Type B pancreatic cell (in vitro differentiated cells): ENCODE data around the gene CCNY. TPM values are rescaled to one million over a fixed set of nuclear protein-coding genes. Genes with fewer than 3 reads are reported as not detected.
"Not testable (repeated sequence)": the region's sequence is repeated elsewhere in the genome, so short reads cannot be mapped to it uniquely, and the experiment has no call there.

Experiments
- DNase-seq: peaks from one replicate; pipeline ENCODE4 v3.0.0; 2021; ENCODE audit warnings: mixed read lengths; ENCODE audit not compliant: unreplicated experiment; ENCODE audit errors: extremely low spot score
- H3K27ac Mint-ChIP-seq: 2 replicates; pipeline ENCODE4 v1.8.0; 2021; ENCODE audit warnings: mild to moderate bottlenecking, mixed read lengths
- H3K27me3 Mint-ChIP-seq: 2 replicates; pipeline ENCODE4 v1.8.0; 2021; ENCODE audit warnings: mixed read lengths
- H3K36me3 Mint-ChIP-seq: 2 replicates; pipeline ENCODE4 v1.8.0; 2021; ENCODE audit warnings: mixed read lengths
- H3K4me1 Mint-ChIP-seq: one replicate; pipeline ENCODE4 v1.8.0; 2021; ENCODE audit warnings: mixed read lengths; ENCODE audit not compliant: unreplicated experiment
- H3K4me3 Mint-ChIP-seq: 2 replicates; pipeline ENCODE4 v1.8.0; 2021; ENCODE audit warnings: mild to moderate bottlenecking, mixed read lengths
- H3K9me3 Mint-ChIP-seq: 2 replicates; pipeline ENCODE4 v1.8.0; 2021; ENCODE audit warnings: mixed read lengths
- total RNA-seq: library from RNA; stranded (reverse); gene quantifications from 2 replicates; pipeline ENCODE4 v1.2.1, GENCODE V29; 2021; ENCODE audit warnings: low replicate concordance
- TF ChIP-seq, protein P1 (sequence below): fragments of 200-600 bp; sonication (generic); conservative IDR thresholded peaks from 2 replicates; pipeline ENCODE4 v1.5.0; 2021; ENCODE audit warnings: antibody characterized with exemption, mild to moderate bottlenecking

Gene CCNY
- total RNA-seq, 1 donor from 2014 or later: 74.6 TPM

DNA sequence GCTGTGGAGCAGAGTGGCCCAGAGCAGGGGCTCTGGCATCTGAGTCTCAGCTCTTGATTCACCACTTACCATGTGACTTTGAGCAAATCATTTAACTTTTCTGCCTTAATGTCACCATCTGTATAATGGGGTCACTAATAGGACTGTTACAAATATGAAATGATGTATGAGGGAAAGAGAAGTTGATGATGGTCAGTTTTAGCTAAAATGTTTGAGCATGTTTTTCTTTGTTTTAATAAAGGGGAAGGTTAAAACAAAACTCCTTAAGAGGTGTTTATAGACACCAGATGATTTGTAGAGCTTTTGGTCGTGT, 81.0 kb downstream of the CCNY start:
- Mint-ChIP-seq H3K36me3 (no peaks in the 10 kb centered on the region), H3K27ac (no peak overlapping the region), H3K9me3 (no peaks in the 10 kb centered on the region), H3K4me1 (peaks cover 54% of the 10 kb centered on the region), H3K4me3 (no peak overlapping the region), H3K27me3 (no peaks in the 10 kb centered on the region)
- no peak for DNase-seq
- TF ChIP-seq, protein P1, sequence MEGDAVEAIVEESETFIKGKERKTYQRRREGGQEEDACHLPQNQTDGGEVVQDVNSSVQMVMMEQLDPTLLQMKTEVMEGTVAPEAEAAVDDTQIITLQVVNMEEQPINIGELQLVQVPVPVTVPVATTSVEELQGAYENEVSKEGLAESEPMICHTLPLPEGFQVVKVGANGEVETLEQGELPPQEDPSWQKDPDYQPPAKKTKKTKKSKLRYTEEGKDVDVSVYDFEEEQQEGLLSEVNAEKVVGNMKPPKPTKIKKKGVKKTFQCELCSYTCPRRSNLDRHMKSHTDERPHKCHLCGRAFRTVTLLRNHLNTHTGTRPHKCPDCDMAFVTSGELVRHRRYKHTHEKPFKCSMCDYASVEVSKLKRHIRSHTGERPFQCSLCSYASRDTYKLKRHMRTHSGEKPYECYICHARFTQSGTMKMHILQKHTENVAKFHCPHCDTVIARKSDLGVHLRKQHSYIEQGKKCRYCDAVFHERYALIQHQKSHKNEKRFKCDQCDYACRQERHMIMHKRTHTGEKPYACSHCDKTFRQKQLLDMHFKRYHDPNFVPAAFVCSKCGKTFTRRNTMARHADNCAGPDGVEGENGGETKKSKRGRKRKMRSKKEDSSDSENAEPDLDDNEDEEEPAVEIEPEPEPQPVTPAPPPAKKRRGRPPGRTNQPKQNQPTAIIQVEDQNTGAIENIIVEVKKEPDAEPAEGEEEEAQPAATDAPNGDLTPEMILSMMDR: no peak

- DNase-seq: no peak
- Mint-ChIP-seq H3K36me3 (no peaks in the 10 kb centered on the region), H3K27me3 (no peaks in the 10 kb centered on the region), H3K4me3 (no peak overlapping the region), H3K27ac (no peak overlapping the region), H3K4me1 (peaks cover 57% of the 10 kb centered on the region), H3K9me3 (no peaks in the 10 kb centered on the region)
- TF ChIP-seq, protein P1: no peak
Observed at GRCh38 chr10:35417795-35418194, 81.5 kb downstream of the CCNY start.

DNA sequence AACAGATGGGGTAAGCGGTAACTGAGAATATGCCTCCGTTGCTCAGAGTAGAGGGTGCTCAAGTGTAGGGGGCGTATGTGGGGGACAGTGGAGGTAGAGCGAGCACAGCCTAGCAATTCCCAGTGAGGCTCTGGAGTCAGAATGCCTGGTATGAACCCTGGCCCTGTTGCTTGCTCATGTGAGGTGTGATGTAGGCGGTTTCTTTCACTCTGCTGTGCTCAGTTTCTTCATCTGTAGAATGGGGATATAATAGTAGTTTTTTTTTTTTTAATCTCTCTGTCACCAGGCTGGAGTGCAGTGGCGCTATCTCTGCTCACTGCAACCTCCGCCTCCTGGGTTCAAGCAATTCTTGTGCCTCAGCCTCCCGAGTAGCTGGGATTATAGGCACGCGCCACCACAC, 82.3 kb downstream of the CCNY start:
- DNase-seq, H3K36me3 Mint-ChIP-seq, H3K9me3 Mint-ChIP-seq, H3K4me3 Mint-ChIP-seq, H3K27me3 Mint-ChIP-seq: not testable (repeated sequence)
- Mint-ChIP-seq H3K4me1 (peaks cover 63% of the 10 kb centered on the region), H3K27ac (peak overlapping the region; percentile 52)

DNA sequence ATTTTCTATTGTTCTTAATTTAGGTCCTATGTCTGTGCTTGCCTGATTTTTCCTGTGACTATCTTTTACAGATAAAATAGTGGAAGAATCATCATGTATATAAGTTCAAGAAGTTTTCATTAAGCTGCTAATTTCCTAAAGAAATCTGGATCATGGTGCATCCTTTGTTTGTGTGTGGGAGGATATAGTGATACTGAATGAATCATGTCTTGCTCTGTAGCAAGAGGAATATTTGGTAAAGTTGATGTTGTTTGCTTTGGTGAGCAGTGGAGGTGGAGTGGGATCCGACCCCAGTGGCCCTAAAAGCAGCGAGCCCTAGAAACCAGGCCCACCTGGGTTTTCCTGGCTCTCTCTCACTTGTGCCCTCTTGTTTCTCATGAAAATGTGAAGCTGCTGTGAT, 83.7 kb downstream of the CCNY start:
- Mint-ChIP-seq H3K27ac (peak overlapping the region; percentile 26), H3K4me3 (no peak overlapping the region)
- no peak for DNase-seq

DNA sequence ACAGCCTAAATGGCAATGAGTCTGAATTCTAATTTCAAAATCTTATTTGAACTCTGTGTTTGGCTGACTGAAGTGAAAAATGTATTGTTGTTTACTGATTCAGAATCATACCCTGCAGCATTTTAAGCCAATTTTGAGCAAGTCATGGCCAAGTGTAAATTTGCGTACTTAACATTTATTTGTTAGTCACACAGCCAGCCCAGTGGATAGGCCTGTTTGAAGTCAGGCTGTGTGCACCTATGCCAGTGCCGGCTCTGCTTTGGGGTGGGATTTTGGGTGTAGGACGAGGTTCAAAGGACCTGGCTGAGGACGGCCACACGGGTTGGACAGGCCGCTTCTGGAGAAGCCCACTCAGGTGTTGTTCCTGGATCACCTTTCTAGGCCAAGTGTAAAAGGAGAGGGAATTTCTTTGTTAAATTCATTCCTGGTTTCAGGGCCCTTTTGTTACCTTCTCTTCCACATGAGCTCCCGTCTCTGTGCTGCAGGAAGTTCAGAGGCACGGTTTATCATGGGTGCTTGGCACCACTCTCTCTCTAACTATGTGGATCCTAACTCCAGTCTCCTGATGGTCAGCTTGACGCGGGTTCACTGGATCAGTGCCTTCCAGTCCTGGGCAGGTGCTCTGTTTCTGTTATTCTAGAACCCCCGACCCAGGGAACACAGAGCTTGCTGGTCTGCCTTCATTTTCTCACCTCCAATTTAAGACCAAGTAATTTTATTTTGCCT, 84.7 kb downstream of the CCNY start:
- Mint-ChIP-seq H3K27ac (peak overlapping the region; percentile 18), H3K4me1 (peaks cover 54% of the 10 kb centered on the region), H3K4me3 (no peak overlapping the region), H3K27me3 (no peaks in the 10 kb centered on the region), H3K36me3 (no peaks in the 10 kb centered on the region), H3K9me3 (no peaks in the 10 kb centered on the region)
- TF ChIP-seq, protein P1: no peak
- DNase-seq: no peak

More for the DNA sequence above, 83.7 kb downstream of the CCNY start:
- H3K4me1 Mint-ChIP-seq: peaks cover 59% of the 10 kb centered on the region
- TF ChIP-seq, protein P1: no peak
- no peaks in the 10 kb centered on the region for H3K36me3 Mint-ChIP-seq
- no peaks in the 10 kb centered on the region for H3K9me3 Mint-ChIP-seq
- H3K27me3 Mint-ChIP-seq: no peaks in the 10 kb centered on the region

DNA sequence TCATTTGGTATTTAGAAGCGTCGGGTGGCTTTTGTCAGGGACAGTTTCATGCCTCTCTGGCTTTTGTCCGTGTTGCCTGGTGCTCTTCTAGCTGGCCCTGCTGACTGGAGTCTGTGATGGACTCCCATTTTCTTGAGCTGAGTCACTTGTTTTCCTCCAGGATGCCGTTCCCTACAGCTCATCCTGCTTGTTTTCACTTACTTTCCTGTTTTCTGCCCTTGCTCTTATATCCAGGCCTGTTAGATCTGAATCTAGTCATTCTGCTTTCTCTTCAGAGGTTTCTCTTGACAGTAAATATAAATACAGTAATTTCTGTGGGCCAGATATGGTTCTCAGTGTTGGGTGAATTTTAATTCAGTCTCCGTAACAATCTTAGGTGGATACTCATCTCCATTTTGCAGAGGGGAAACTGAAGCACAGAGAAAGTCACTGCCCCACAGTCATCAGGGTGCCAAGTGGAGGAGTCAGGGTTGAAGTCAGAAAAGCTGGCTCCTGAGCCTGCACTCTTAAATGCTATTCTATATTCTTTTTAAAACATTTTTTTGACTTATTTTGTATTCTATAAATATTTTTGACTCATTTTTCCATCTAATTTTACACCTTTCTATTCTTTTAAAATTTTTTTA, 85.4 kb downstream of the CCNY start:
- H3K27me3 Mint-ChIP-seq: no peaks in the 10 kb centered on the region
- no peak for DNase-seq
- H3K4me1 Mint-ChIP-seq: peaks cover 55% of the 10 kb centered on the region
- TF ChIP-seq, protein P1: no peak
- H3K9me3 Mint-ChIP-seq: no peaks in the 10 kb centered on the region
- peak overlapping the region; percentile 3 for H3K4me3 Mint-ChIP-seq
- H3K27ac Mint-ChIP-seq: peak overlapping the region; percentile 18
- H3K36me3 Mint-ChIP-seq: no peaks in the 10 kb centered on the region
